Measurements from ENCODE around the gene HOXD11.

- no peak for TF ChIP-seq CTCF (IDR thresholded peaks at IDR 0.05)
- TF ChIP-seq POLR2A (IDR thresholded peaks at IDR 0.05) = no peak
Measured at GRCh38 chr2:176111846-176112374, 4.8 kb downstream of the HOXD11 start.

Measured in esophagus squamous epithelium (tissue), 4 donors.